Kidney epithelial cell (primary cell): ENCODE measurements around the gene ZNF23. TPM values are rescaled to one million over a fixed set of nuclear protein-coding genes. Genes with fewer than 3 reads are reported as not detected.

ENCODE experiments used
- DNase-seq: peaks from one replicate; pipeline ENCODE4 v3.0.0-alpha.2; 2010; ENCODE audit warnings: low read depth
- H3K27me3 ChIP-seq: 2 replicates; pipeline ENCODE4 v1.6.0; 2011; ENCODE audit warnings: low read length; ENCODE audit not compliant: control insufficient read depth, insufficient read depth
- H3K36me3 ChIP-seq: 2 replicates; pipeline ENCODE4 v1.5.1; 2011; ENCODE audit warnings: low read length; ENCODE audit not compliant: control insufficient read depth, insufficient read depth
- H3K4me3 ChIP-seq: 2 replicates; pipeline ENCODE4 v1.5.1; 2011; ENCODE audit warnings: low read depth, mild to moderate bottlenecking, control low read depth, low read length
- CTCF ChIP-seq: IDR thresholded peaks from 2 replicates; pipeline ENCODE4 v1.5.1; 2011; ENCODE audit warnings: mild to moderate bottlenecking, moderate library complexity, low read length, control low read depth, inconsistent platforms; ENCODE audit not compliant: insufficient read depth, poor library complexity, severe bottlenecking
- total RNA-seq: library from RNA; depleted of rRNA; stranded (reverse); fragments of >200 nt; gene quantifications from 2 replicates; pipeline ENCODE4 v1.2.3, GENCODE V29; 2015

The ZNF23 gene
- total RNA-seq, 1 donor from 2014 or later = 8.0 TPM

DNA sequence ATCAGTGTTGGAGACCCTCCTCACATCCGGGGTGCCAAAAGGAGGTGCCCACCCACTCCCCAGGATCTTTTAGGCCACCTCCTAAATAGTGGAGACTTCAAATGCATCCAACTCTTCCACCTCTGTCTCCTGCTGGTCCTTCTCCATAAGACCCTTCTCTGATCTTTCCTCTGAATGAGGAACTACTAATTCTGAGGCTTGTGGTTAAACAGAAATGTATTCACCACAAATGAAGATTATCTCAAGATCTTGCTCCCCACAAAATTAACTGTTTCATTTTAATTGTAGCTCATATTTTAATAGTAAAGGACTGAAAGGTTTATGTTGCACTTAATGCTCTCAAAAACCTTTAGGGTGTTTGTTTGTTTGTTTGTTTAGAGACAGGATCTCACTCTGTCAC lies 54.3 kb downstream of the ZNF23 start:
- no peak for TF ChIP-seq CTCF
- H3K27me3 ChIP-seq = peaks cover 3% of the 10 kb centered on the region
- no peak overlapping the region for H3K4me3 ChIP-seq
- no peaks in the 10 kb centered on the region for H3K36me3 ChIP-seq
- no peak for DNase-seq

- Histone ChIP-seq H3K4me3 (no peak overlapping the region), H3K36me3 (no peaks in the 10 kb centered on the region), H3K27me3 (peaks cover 3% of the 10 kb centered on the region)
- no peak for DNase-seq
- no peak for TF ChIP-seq CTCF
These were observed 55.3 kb downstream of the ZNF23 start for GRCh38 chr16:71406724-71407123.

DNA sequence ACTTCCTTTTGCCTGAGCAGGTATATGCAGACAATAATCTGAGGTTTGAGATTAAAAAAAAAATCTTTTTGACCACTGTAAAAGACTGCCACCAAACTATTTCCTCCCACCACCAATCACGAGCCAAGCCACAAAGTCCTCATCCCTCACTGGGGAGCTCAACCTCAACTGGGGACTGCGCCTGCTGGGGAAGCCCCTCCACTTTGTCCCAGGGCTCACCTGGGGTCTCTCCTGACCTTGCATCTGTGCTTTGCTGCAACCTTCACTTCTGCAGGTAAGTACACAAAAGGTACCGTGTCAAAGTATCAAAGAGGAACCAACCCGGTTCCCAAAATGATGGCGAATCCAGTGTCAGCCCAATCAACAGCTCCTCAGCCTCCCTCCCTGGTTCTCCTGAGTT lies 55.7 kb downstream of the ZNF23 start:
- no peaks in the 10 kb centered on the region for H3K36me3 ChIP-seq
- H3K27me3 ChIP-seq = peaks cover 3% of the 10 kb centered on the region
- TF ChIP-seq CTCF = no peak
- no peak overlapping the region for H3K4me3 ChIP-seq
- DNase-seq = no peak

GRCh38 chr16:71404364-71404763 lies 57.7 kb downstream of the ZNF23 start:
- no peaks in the 10 kb centered on the region for H3K27me3 ChIP-seq
- no peak for TF ChIP-seq CTCF
- no peak for DNase-seq
- H3K4me3 ChIP-seq = no peak overlapping the region
- H3K36me3 ChIP-seq = no peaks in the 10 kb centered on the region

DNA sequence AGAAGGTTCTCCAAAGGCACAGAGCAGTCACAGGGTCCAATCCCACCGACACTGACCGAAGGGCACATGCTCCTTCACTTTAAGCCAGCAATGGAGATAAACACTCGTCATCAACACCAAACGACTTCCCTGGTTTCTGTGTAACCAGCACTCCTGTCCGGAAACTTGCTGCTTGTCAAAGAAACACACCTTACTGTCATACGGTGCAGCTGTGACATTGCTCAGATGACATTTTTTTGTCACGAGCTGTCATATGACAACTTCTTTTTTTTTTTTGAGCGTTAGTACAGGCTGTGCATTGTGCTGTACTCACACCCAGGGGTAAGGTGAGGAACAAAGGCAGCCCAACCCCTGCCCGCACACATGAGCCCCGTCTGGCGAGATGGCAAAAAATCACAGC lies 59.4 kb downstream of the ZNF23 start:
- no peaks in the 10 kb centered on the region for H3K27me3 ChIP-seq
- H3K4me3 ChIP-seq = no peak overlapping the region
- no peaks in the 10 kb centered on the region for H3K36me3 ChIP-seq
- no peak for DNase-seq
- no peak for TF ChIP-seq CTCF

GRCh38 chr16:71402007-71402406 lies 60.0 kb downstream of the ZNF23 start:
- H3K36me3 ChIP-seq = no peaks in the 10 kb centered on the region
- H3K4me3 ChIP-seq = no peak overlapping the region
- DNase-seq = no peak
- H3K27me3 ChIP-seq = no peaks in the 10 kb centered on the region
- TF ChIP-seq CTCF = no peak
